ENCODE results near the gene PTPRS.
A peak's percentile ranks its signal among the peaks of the same experiment; 100 is the strongest.
"Not testable (repeated sequence)": the region's sequence is repeated elsewhere in the genome, so short reads cannot be mapped to it uniquely, and the experiment has no call there.

The PTPRS gene

DNA sequence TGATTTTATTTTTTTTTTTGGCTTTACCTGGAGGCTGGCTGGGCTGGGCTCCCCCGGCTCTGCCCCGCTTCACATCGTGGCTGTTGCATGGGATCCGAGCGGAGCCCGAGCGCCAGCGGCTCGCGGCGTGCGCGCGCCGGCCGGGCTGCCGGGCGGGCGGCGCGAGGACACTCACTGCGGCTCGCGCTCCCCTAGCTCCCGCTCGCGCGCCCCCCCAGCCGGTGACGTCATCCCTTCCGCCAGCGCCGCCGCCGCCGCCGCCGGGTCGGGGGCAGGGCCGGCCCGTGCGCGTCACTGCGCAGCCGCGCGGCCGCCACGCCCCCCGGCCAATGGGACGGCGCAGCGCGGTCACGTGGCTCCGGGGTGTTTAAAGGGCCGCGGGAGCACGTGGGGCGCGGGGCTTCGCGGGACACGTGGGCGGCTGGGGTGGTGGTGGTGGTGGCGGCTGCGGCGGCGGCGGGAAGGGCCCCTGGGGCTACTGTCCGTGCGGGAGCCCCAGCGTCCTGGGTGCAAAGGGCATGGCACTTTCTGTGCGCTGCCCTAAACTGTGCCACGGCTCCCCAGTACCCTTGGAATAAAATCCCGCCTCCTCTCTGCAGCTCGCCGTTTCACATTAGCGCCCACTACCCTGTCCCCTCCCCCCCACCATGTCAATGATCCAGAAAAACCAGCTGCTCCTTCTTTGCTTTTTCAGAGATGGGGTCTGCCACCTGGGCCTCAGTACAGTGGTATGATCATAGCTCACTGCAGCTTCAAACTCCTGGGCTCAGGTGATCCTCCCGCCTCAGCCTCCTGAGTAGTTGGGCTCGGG lies at the start of gene PTPRS:
Gene PTPRS, minus strand, starts transcription at position 176 of the 811 bp plus-strand sequence. CDS start 54,672 bp downstream, outside the sequence.
- peak; percentile 37 to 49 for DNase-seq (ENCODE audit: low read depth in 2 of 2)

- no peak for DNase-seq (ENCODE audit: low read depth in 2 of 2)
These were observed 48.7 kb upstream of the PTPRS start for GRCh38 chr19:5389353-5389752.

DNA sequence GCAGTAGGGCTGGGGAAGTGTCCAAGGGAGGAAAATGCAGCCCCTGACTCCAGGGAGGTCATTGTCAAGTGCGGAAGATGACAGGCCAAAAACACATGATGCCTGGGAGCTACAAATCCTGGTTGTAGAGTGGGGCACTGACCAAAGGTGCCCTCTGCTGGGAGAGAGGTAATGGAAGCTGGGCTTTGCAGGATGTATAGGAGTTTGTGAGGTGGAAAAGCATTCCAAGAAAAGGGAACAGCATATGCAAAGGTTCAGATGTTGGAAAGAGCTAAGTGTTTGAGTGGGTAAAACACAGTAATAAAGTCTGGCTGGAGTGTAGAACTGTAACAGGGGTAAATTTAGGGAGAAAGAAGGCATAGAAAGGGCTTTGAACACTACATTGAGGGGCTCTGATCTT lies 46.9 kb upstream of the PTPRS start:
- DNase-seq (ENCODE audit: low read depth in 2 of 2): no peak

DNA sequence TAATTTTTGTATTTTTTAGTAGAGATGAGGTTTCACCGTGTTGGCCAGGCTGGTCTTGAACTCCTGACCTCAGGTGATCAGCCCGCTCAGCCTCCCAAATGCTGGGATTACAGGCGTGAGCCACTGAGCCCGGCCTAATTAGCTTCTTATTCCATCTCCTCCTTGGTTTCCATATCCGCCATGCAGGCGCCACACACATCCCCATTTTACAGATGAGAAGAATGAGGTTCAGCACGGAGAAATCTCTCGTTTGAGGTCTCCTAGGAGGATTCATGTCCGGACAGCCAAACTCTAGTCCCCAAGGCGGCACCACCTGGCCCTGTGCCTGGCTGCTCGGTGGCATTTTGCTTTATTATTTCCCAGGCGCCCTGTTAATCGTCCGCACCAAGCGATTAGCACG lies 46.2 kb upstream of the PTPRS start:
- no peak for DNase-seq (ENCODE audit: low read depth in 2 of 2)

DNA sequence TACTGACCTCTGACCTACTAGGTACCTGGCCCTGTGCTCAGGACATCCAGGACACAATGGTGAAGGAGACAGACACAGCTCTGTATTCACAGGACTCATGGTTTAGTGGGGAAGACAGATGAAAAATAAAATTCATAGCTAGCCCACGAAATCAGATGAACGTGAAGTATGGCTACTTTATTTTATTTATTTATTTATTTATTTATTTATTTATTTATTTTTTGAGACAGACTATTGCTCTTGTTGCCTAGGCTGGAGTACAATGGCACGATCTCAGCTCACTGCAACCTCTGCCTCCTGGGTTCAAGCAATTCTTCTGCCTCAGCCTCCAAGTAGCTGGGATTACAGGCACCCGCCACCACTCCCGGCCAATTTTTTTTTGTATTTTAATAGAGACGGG lies 40.6 kb upstream of the PTPRS start:
- not testable (repeated sequence) for DNase-seq (ENCODE audit: low read depth in 2 of 2)

DNA sequence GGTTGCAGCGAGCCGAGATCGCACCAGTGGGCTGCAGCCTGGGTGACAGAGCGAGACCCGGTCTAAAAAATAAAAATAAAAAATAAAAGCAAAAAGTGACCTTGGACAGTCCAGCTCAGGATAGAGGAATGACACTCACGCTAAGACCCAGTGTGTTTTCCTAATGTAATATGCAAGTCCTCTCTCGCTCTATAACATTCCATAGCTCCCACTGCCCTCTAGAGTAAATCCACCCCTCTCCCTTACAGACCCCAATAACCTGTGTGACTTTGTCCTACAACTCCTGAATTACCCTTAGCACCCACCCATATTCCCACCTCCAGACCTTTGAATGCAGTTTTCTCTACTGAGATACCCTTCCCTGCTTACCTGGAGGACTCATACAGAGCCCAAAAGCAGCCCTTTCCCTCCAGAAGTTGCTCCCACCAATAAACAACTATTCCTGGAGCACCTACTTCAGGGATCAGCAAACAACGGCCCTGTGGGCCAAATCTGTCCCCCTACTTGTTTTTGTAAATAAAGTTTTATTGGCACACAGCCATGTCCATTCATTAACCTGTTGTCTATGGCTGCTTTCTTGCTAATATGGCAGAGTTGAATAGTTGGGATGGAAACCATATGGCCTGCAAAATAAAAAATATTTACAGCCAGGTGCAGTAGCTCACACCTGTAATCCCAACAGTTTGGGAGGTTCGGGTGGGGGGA lies 39.8 kb upstream of the PTPRS start:
- DNase-seq (ENCODE audit: low read depth in 2 of 2): no peak

- DNase-seq (ENCODE audit: low read depth in 2 of 2): no peak
These were observed 36.3 kb upstream of the PTPRS start for GRCh38 chr19:5376928-5377327.

DNA sequence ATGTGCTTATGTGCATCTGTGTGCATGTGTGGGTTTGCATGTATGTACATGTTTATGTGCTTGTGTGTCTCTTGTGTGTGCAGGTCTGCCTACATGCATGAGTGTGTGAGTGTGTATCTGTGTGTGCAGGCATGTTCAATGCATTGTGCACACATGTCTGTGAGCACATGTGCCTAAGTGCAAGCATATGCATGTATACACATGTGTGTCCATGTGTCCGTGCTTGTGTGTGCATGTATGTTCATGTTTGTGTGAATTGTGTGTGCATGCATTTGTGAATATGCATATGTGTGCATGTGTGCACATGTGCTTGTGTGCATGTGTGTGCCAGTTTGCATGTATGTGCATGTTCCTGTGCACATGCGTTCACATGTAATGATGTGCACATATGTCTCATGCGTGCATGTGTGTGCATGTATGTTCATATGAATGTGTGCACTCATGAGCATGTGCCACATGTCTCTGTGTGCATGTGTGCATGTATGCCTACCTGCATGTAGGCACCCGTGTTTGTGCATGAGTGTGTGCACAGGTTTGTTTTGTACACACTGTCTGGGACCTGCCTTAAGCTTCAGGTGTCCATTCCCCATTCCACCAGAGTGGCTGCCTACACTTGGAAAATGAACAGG lies 32.1 kb upstream of the PTPRS start:
- DNase-seq (ENCODE audit: low read depth in 2 of 2): no peak

DNA sequence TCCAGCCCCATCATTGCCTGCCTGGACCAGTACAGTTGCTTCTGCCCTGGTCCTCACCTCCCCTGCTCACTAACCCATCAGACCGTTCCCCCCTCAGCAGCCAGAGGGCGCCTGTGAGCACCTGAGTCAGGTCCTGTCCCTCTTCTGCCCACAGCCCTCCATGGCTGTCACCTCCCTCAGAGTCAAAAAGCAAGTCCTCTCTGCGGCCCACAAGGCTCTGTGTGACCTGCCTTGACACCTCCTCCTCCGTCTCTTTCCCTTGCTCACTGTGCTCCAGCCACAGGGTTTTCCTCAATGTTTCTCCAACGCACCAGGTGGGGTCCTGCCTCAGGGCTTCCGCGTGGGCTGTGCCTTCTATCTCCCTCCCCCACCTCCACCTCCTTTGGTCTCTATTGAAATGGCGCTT lies 29.4 kb upstream of the PTPRS start:
- no peak for DNase-seq (ENCODE audit: low read depth in 2 of 2)

DNA sequence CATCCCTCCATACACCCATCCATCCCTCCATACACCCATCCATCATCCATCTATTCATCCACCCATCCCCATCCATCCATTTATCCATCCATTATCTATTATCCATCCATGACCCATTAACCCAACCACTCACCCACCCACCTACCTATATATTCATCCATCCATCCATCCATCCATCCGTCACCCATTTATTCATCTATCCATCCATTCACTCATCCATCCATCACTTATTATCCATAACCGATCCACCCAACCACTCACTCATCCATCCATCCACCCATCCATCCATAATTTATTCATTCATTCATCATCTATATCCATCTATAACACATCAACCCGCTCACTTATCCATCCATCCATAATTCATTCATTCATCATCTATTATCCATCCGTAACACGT lies 28.7 kb upstream of the PTPRS start:
- DNase-seq (ENCODE audit: low read depth in 2 of 2): no peak

DNA sequence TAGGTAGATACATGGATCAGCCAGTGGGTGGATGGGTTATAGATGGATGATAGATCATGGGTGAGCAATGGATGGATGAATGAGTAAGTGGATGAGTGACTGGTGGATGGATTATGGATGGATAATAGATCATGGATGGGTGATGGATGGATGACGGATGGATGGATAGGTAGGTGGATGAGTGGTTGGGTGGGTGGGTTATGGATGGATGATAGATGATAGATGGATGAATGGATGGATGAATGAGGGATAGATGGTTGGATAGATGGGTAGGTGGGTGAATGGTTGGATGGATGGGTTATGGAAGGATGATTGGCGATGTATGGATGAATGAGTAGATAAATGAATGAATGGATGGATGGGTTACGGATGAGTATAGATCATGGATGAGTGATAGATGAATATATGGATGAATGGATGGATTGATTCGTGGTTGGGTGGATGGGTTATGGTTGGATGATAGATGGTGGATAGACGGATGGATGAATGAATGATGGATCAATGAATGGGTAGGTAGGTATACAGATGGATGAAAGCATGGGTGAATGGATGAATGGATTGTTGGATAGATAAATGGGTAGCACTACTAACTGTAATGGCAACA lies 27.0 kb upstream of the PTPRS start:
- DNase-seq (ENCODE audit: low read depth in 2 of 2): no peak

- DNase-seq (ENCODE audit: low read depth in 2 of 2): no peak
These were observed 25.3 kb upstream of the PTPRS start for GRCh38 chr19:5365905-5366304.

- no peak for DNase-seq (ENCODE audit: low read depth in 2 of 2)
These were observed 24.1 kb upstream of the PTPRS start for GRCh38 chr19:5364674-5365073.

GRCh38 chr19:5361839-5362238 lies 21.2 kb upstream of the PTPRS start:
- not testable (repeated sequence) for DNase-seq (ENCODE audit: low read depth in 2 of 2)

- no peak for DNase-seq (ENCODE audit: low read depth in 2 of 2)
These were observed 20.8 kb upstream of the PTPRS start for GRCh38 chr19:5361407-5361806.

DNA sequence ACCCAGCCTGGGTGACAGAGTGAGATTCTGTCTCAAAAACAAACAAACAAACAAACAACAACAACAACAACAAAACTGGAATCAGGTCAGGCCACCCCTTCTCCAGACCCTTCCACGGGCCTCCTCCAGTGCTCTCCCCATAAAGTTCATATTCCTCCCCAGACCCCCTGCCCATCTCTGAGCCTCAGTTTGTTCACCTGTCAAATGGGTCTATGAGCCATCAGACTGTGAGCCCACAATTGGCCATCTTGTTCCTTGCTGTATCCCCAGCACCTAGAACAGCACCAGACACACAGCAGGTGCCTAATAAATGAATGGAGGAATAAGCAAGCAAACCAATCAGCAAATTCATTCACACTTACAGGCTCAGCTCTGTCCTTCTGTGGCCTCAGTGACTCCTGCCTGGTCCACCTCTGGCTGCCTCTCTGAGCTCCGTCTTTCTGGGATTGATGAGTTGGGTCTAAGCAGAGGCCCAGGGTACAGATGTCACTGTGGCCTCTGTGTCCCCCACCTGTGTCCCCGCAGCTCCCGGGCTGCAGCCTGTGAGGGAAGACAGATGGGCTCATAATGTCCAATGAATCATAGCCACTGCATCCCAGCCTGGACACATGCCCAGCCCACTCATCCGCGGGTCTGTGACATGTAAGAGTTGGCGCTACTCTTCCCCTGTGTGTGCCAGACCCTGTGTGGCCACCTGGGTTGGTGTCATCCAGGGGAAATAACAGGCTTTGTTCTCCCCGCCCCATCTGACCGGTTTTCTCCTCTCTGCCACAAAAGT lies 19.6 kb upstream of the PTPRS start:
- no peak for DNase-seq (ENCODE audit: low read depth in 2 of 2)

GRCh38 chr19:5358173-5358800 lies 17.7 kb upstream of the PTPRS start:
- no peak for DNase-seq (ENCODE audit: low read depth in 2 of 2)

- DNase-seq (ENCODE audit: low read depth in 2 of 2): no peak
These were observed 17.0 kb upstream of the PTPRS start for GRCh38 chr19:5357584-5357983.

DNA sequence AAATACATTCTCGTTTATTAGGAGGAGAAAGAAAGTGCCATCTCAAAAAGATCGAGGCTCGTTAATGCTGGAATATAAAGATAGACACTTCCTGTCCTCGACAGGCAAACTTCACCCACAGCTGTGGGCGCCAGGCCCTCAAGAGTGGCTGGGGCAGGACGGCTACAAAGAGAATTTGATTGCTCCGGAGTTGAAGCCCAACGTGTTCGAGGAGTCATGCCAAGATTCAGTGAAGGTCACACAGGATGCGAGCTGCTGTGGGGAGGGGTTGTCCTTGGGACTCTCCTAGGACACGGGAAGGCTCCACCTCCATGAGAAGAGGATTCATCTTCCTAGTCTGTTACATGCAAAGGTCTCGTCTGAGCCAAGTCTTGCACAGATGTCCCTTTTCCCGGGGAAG lies 16.3 kb upstream of the PTPRS start:
- DNase-seq (ENCODE audit: low read depth in 2 of 2): no peak

DNA sequence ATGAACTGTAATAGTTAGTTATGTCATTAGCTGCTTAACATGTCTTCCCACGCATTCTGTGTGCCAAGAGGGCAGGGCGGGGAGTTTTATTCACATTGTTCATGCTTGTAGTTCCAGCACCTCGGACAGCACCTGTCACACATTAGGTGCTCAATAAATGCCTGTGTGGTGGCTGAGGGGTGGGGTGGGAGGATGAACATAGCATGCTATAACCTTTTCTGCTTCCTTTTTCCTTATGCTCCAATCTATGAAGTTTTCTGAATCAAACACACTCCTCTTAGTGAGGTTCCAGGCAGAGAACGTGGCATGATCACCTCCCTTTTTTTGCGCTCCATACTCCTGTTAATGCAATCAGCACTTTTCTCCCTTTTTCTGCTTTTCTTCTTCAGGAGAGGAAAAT lies 15.8 kb upstream of the PTPRS start:
- DNase-seq (ENCODE audit: low read depth in 2 of 2): no peak

GRCh38 chr19:5355693-5356092 lies 15.1 kb upstream of the PTPRS start:
- DNase-seq (ENCODE audit: low read depth in 2 of 2): no peak
